K562 (cell line): ENCODE data around the gene MYO15B. TPM values are rescaled to one million over a fixed set of nuclear protein-coding genes. Genes with fewer than 3 reads are reported as not detected.

Experiments used
- ADNP ChIP-seq: fragments of 200-800 bp; sonication (Bioruptor generic); IDR thresholded peaks from 2 replicates; pipeline ENCODE4 v1.6.1; 2016; ENCODE audit warnings: missing genetic modification characterization, missing compliant biosample characterization
- ARHGAP35 ChIP-seq: fragments of 450-650 bp; IDR thresholded peaks from 2 replicates; pipeline ENCODE4 v1.6.1; 2018; ENCODE audit not compliant: partially characterized antibody
- BHLHE40 ChIP-seq: IDR thresholded peaks from 2 replicates; pipeline ENCODE4 v1.6.1; 2011; ENCODE audit warnings: low read length, improper control_type of control experiment
- CREB1 ChIP-seq, 2 experiments: sonication (generic) in 1 of 2; formaldehyde crosslinking in 1 of 2; IDR thresholded peaks; 2 replicates each; pipeline versions ENCODE4 v1.6.1 to v1.8.0; 2012 to 2022; ENCODE audit warnings: inconsistent platforms in 1 of 2, mild to moderate bottlenecking in 1 of 2, missing genetic modification reagents in 1 of 2, moderate library complexity in 1 of 2
- FOXK2 ChIP-seq, 2 experiments: fragments of 450-650 bp; IDR thresholded peaks in 1 of 2; conservative IDR thresholded peaks in 1 of 2; 2 replicates each; pipeline ENCODE4 v1.6.1; 2016; ENCODE audit warnings: low read depth in 2 of 2, mild to moderate bottlenecking in 1 of 2
- GABPA ChIP-seq: fragments of 200-800 bp; sonication (Bioruptor generic); conservative IDR thresholded peaks from 2 replicates; pipeline ENCODE4 v1.6.1; 2016; ENCODE audit warnings: low read depth, missing genetic modification characterization, missing compliant biosample characterization
- HNRNPUL1 ChIP-seq: fragments of 200-400 bp; formaldehyde crosslinking; IDR thresholded peaks from 2 replicates; pipeline ENCODE4 v1.6.1; 2017; ENCODE audit warnings: low read length
- JUN ChIP-seq, 2 experiments: sonication (generic) in 1 of 2; formaldehyde crosslinking in 1 of 2; IDR thresholded peaks; 2 replicates each; pipeline versions ENCODE4 v1.6.1 to v1.8.0; 2012 to 2022; ENCODE audit warnings: borderline replicate concordance in 2 of 2, mild to moderate bottlenecking in 2 of 2, improper control_type of control experiment in 1 of 2, low read depth in 1 of 2, low read length in 1 of 2, missing genetic modification reagents in 1 of 2
- MAZ ChIP-seq, 2 experiments: fragments of 450-650 bp in 1 of 2; sonication (generic) in 1 of 2; formaldehyde crosslinking; IDR thresholded peaks in 1 of 2; conservative IDR thresholded peaks in 1 of 2; 2 replicates each; pipeline versions ENCODE4 v1.4.0 to v1.5.0; 2020; ENCODE audit warnings: mild to moderate bottlenecking in 1 of 2, missing genetic modification reagents in 1 of 2
- MED1 ChIP-seq: sonication (generic); formaldehyde crosslinking; IDR thresholded peaks from 2 replicates; pipeline ENCODE4 v1.8.1; 2023; ENCODE audit warnings: missing genetic modification reagents, borderline replicate concordance
- MIER1 ChIP-seq: fragments of 450-650 bp; IDR thresholded peaks from 2 replicates; pipeline ENCODE4 v1.6.1; 2016; ENCODE audit warnings: antibody characterized with exemption, mild to moderate bottlenecking, low read depth
- NFATC3 ChIP-seq: fragments of 450-650 bp; IDR thresholded peaks from 2 replicates; pipeline ENCODE4 v1.6.1; 2017; ENCODE audit warnings: mild to moderate bottlenecking
- PHB2 ChIP-seq: fragments of 450-650 bp; IDR thresholded peaks from 2 replicates; pipeline ENCODE4 v1.6.1; 2017; ENCODE audit warnings: low read depth
- PHF8 ChIP-seq: fragments of 200-600 bp; sonication (generic); IDR thresholded peaks from 2 replicates; pipeline ENCODE4 v1.6.1; 2012; ENCODE audit warnings: mixed run types, mild to moderate bottlenecking, inconsistent platforms, low read length, moderate library complexity, borderline replicate concordance
- RBM39 ChIP-seq: fragments of 200-400 bp; formaldehyde crosslinking; optimal IDR thresholded peaks from 2 replicates; pipeline ENCODE3; 2018; ENCODE audit warnings: low read depth, low read length
- RUNX1 ChIP-seq: sonication (generic); IDR thresholded peaks from 2 replicates; pipeline ENCODE4 v1.6.1; 2016; ENCODE audit warnings: antibody characterized with exemption, low read depth
- SOX6 ChIP-seq: fragments of 450-650 bp; IDR thresholded peaks from 2 replicates; pipeline ENCODE4 v1.6.1; 2014; ENCODE audit warnings: mild to moderate bottlenecking
- U2AF1 ChIP-seq: fragments of 200-400 bp; formaldehyde crosslinking; optimal IDR thresholded peaks from 2 replicates; pipeline ENCODE3; 2017; ENCODE audit warnings: mild to moderate bottlenecking, low read depth, low read length, moderate library complexity
- ZNF174 ChIP-seq: fragments of 250-450 bp; sonication (Bioruptor Pico); IDR thresholded peaks from 2 replicates; pipeline ENCODE4 v1.4.0; 2020; ENCODE audit warnings: mild to moderate bottlenecking
- polyA plus RNA-seq, 8 experiments: library from polyadenylated mRNA; depleted of rRNA in 4 of 8; stranded (reverse) in 5 of 8; unstranded in 3 of 8; fragments of >200 nt; fragmentation: Nextera tagmentation in 2 of 8; fragmentation: Illumina TruSeq in 1 of 8; extraction: Ambion mirVana in 2 of 8; extraction: Trizol in 1 of 8; gene quantifications; 2 replicates each; pipeline versions ENCODE4 v1.2.1 to v1.2.3, GENCODE V29; 2011 to 2014; ENCODE audit warnings: inconsistent platforms in 1 of 8, missing spikeins in 1 of 8
- total RNA-seq, 7 experiments: library from RNA; depleted of rRNA in 6 of 7; stranded (reverse); fragments of >200 nt in 6 of 7; fragmentation: Illumina TruSeq in 2 of 7; extraction: Trizol in 2 of 7; gene quantifications; 2 replicates each; pipeline versions ENCODE4 v1.2.1 to v1.2.3, GENCODE V29; 2011 to 2021; ENCODE audit warnings: low replicate concordance in 1 of 7
- TF ChIP-seq, protein P1 (sequence below): fragments of 450-650 bp; IDR thresholded peaks from 2 replicates; pipeline ENCODE4 v1.6.1; 2016; ENCODE audit warnings: low read depth

Gene MYO15B
- total and polyA plus RNA-seq, 9 of the 15 experiments (the other 6 are each of a cell fraction or from before 2014, with no cell fraction given) = 0.05 to 3.1 (median 0.83) TPM; not detected in 2

DNA sequence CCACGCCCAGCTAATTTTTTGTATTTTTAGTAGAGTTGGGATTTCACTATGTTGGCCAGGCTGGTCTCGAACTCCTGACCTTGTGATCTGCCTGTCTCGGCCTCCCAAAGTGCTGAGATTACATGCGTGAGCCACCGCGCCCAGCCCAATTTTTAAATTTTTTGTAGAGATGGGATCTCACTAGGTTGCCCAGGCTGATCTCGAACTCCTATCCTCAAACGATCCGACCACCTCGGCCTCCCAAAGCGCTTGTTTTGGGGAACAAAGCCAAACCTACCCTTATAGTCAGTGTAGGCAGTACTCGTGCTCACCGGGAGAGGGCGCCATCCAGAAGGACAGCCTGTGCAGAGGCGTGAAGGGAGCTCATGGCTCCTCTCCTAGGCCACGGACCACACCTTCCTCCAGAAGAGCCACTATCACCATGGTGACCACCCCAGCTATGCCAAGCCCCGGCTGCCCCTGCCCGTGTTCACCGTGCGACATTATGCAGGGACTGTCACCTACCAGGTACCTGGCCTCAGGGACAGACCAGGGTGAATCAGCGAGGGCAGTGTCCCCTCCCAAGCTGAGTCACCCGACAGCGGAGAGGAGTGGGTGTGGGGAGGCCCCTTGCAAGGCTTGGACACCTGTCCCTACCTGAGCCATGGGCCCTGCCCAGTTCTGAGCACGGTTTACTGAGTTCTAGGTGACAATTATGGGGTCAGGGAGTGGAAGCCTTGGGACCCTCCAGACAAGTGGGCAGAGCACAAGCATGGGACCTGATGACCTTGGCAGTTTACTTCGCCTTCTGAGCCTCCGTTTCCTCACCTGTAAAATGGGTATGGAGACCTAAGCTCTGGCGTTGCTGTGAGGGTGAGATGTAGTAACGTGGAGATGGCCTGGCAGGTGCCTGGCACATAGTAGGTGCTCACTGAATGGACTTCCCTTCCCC lies 13.7 kb downstream of the MYO15B start (continued):
- TF ChIP-seq RBM39 (no peak), ARHGAP35 (no peak), PHB2 (no peak), SOX6 (peak; percentile 44; the same call in 1 of the 2 replicates), GABPA (tag) (no peak), PHF8 (no peak), MIER1 (no peak), U2AF1 (no peak), FOXK2 (conservative IDR thresholded peaks at IDR 0.05 in 1 of 2, IDR thresholded peaks at IDR 0.05 in 1 of 2; ENCODE audit: low read depth in 2 of 2) (0 out of 4 replicates have a peak, but pooled peaks of 1 of the 2 experiments have one; percentile 40), RUNX1 (no peak), MED1 (CRISPR knock-in tag) (no peak), NFATC3 (0 out of 2 replicates have a peak, but pooled peaks have one; percentile 55), JUN (IDR thresholded peaks at IDR 0.05; ENCODE audit: borderline replicate concordance, low read depth, low read length) (no peak), JUN (CRISPR knock-in tag; IDR thresholded peaks at IDR 0.05; ENCODE audit: borderline replicate concordance) (no peak), MAZ (CRISPR knock-in tag; conservative IDR thresholded peaks at IDR 0.05 in 1 of 2, IDR thresholded peaks at IDR 0.05 in 1 of 2) (no peak), ADNP (tag) (peak; percentile 84), BHLHE40 (no peak), ZNF174 (CRISPR knock-in tag) (no peak), CREB1 (IDR thresholded peaks at IDR 0.05) (no peak), CREB1 (CRISPR knock-in tag; IDR thresholded peaks at IDR 0.05) (peak; percentile 54; the same call in 1 of the 2 replicates), HNRNPUL1 (no peak)
- TF ChIP-seq, protein P1, sequence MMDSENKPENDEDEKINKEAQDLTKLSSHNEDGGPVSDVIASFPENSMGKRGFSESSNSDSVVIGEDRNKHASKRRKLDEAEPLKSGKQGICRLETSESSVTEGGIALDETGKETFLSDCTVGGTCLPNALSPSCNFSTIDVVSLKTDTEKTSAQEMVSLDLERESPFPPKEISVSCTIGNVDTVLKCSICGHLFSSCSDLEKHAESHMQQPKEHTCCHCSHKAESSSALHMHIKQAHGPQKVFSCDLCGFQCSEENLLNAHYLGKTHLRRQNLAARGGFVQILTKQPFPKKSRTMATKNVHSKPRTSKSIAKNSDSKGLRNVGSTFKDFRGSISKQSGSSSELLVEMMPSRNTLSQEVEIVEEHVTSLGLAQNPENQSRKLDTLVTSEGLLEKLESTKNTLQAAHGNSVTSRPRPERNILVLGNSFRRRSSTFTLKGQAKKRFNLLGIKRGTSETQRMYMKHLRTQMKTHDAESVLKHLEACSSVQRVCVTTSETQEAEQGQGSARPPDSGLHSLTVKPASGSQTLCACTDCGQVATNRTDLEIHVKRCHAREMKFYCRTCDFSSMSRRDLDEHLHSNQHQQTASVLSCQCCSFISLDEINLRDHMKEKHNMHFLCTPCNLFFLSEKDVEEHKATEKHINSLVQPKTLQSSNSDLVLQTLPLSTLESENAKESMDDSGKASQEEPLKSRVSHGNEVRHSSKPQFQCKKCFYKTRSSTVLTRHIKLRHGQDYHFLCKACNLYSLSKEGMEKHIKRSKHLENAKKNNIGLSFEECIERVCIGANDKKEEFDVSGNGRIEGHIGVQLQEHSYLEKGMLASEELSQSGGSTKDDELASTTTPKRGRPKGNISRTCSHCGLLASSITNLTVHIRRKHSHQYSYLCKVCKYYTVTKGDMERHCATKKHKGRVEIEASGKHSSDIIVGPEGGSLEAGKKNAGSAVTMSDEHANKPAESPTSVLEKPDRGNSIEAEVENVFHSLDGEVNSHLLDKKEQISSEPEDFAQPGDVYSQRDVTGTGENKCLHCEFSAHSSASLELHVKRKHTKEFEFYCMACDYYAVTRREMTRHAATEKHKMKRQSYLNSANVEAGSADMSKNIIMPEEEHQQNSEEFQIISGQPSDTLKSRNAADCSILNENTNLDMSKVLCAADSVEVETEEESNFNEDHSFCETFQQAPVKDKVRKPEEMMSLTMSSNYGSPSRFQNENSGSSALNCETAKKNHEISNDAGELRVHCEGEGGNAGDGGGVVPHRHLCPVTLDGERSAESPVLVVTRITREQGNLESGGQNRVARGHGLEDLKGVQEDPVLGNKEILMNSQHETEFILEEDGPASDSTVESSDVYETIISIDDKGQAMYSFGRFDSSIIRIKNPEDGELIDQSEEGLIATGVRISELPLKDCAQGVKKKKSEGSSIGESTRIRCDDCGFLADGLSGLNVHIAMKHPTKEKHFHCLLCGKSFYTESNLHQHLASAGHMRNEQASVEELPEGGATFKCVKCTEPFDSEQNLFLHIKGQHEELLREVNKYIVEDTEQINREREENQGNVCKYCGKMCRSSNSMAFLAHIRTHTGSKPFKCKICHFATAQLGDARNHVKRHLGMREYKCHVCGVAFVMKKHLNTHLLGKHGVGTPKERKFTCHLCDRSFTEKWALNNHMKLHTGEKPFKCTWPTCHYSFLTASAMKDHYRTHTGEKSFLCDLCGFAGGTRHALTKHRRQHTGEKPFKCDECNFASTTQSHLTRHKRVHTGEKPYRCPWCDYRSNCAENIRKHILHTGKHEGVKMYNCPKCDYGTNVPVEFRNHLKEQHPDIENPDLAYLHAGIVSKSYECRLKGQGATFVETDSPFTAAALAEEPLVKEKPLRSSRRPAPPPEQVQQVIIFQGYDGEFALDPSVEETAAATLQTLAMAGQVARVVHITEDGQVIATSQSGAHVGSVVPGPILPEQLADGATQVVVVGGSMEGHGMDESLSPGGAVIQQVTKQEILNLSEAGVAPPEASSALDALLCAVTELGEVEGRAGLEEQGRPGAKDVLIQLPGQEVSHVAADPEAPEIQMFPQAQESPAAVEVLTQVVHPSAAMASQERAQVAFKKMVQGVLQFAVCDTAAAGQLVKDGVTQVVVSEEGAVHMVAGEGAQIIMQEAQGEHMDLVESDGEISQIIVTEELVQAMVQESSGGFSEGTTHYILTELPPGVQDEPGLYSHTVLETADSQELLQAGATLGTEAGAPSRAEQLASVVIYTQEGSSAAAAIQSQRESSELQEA = no peak
